LNCAP (cell line): ENCODE data around the gene ZNF787.

Source experiments
- TF ChIP-seq, protein P1 (sequence below): fragments of 450-650 bp; IDR thresholded peaks from 2 replicates; pipeline ENCODE4 v1.5.1; 2017; ENCODE audit warnings: mild to moderate bottlenecking

The ZNF787 gene

DNA sequence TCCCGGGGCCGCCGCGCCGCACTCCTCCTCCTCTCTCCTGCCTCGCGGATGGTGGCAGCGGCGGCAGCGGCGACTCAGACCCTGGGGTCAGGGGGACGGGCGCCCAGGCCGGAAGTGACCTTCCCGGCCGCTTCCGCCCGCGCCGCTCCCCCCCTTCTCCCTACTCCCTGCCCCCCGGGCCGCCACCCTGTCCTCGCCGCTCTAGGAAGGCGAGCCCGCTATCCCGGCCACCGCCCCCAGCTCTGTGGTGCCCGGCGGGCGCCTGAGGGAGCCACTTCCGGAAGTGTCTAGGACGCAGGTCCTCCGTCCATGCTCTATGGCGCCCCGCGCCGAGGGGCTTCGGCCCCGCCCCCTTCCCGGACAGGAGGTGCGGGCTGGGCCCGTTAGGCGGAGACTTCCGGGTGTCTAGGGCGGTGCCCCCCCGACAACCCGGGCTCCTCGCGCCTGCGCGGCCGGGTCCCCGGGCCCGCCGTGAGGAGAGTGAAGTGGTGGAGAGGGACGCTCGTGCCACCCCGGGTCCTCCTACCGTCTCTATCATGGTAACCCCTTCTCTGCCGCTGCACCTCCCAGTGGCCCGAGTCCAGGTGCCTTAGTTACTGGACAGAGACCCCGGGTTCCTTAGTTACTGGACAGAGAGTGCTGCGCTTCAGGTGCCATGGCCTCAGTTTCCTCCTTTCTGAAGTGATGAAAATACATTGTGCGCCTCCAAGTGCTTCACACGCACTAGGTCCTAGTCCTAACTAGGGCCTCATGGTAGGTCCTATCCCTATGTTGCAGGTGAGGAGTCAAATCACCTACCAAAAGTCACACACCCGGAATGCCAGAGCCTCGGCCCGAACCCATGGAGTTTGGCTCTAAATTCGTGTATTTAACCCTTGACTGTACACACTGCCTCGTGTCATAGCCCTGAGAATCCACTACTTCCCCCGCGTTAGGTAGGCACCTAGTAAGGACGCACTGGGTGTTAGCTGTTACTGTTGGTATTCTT lies at the start of gene ZNF787:
Gene ZNF787 (minus strand): TSS at position 116 of the 988 bp plus-strand sequence. CDS start 18,078 bp downstream, outside the sequence.
- TF ChIP-seq, protein P1, sequence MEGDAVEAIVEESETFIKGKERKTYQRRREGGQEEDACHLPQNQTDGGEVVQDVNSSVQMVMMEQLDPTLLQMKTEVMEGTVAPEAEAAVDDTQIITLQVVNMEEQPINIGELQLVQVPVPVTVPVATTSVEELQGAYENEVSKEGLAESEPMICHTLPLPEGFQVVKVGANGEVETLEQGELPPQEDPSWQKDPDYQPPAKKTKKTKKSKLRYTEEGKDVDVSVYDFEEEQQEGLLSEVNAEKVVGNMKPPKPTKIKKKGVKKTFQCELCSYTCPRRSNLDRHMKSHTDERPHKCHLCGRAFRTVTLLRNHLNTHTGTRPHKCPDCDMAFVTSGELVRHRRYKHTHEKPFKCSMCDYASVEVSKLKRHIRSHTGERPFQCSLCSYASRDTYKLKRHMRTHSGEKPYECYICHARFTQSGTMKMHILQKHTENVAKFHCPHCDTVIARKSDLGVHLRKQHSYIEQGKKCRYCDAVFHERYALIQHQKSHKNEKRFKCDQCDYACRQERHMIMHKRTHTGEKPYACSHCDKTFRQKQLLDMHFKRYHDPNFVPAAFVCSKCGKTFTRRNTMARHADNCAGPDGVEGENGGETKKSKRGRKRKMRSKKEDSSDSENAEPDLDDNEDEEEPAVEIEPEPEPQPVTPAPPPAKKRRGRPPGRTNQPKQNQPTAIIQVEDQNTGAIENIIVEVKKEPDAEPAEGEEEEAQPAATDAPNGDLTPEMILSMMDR = no peak

DNA sequence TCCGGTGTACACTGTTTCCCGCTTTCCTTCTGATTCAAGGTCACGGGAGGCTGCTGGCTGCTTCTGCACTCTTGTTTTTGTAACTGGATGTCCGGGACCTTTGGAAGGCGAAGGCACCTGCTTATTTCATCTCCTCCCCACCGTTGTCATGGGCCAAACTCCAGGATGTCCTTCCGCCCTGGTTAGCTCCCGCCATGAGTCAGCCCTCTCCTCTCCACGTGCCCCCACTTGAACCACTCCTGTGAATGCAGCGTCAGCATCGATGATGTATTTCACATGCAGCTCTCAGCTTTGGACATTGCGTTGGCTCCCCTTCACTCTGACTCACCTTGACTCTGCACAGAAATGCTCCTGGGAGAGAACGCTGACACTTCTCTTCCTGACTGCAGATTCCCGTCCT lies 49.2 kb upstream of the ZNF787 start:
- TF ChIP-seq, protein P1 = no peak

DNA sequence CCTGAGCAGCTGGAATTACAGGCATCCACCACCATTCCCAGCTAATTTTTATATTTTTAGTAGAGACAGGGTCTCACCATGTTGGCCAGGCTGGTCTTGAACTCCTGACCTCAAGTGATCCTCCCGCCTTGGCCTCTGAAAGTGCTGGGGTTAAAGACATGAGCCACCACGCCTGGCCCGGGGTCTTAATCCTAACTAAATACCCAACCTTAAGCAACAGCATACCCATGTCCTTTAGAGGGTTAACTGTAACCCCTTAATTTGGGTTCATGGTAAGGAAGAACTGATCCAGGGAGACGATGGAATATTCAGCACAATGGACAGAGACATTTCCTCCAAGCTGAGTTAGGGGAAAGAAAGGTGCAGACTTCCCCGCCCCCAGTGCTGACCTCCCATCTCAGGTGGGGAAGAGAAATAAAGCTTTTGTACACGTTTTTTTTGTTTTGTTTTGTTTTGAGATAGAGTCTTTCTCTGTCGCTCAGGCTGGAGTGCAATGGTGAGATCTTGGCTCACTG lies 46.0 kb upstream of the ZNF787 start:
- TF ChIP-seq, protein P1 = no peak

DNA sequence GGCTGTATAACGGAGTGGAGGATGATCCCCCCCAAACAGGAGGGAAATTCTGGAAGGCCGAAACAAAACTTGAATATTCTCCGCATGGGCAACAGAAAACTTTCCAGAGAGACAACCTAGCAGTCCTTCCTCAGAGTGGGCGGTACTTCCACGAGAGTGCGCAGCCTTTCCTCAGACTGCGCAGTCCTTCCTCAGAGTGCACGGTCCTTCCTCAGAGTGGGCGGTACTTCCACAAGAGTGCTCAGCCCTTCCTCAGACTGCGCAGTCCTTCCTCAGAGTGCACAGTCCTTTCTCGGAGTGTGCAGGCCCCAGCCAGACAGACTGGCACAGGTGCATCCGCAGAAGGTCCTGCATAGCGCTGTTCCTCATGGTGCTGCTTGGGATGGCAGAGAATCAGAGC lies 42.0 kb upstream of the ZNF787 start:
- TF ChIP-seq, protein P1 = no peak

DNA sequence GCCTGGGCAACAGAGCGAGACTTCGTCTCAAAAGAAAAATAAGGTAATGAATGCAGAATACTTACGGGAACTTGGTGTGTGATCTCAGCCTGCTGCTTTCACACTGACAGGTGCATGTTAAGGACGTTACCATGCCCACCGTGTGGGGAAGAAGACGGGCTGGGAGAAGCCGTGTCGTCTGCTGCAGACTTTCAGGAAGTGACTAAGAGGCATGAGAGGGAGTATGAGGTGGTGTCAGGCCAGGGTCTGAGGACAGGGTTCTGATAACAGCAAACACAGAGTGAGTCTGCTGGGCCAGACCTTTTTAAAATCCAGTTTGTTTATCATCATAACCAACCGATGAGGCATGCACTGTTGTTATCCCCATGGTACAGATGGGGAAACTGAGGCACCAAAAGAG lies 41.2 kb upstream of the ZNF787 start:
- TF ChIP-seq, protein P1 = no peak

DNA sequence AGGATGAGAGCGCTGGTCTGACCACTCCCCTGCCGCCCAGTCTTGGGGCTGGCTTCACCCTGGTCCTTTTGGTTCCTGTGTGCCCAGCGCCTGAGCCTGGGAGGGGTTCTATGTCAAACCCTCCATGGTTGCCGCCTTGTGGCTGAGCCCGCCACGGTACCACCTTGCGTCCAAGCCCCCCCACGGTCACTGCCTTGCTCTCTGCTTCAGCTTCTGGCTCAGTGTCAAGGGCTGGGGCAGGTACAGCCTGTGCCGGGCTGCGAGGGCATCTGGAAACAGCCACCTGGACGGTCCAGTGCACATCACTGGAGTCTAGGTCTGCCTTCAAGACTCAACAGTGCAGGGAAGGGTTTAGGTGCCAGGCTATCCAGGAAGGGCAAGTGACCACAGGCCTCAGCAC lies 40.4 kb upstream of the ZNF787 start:
- TF ChIP-seq, protein P1 = no peak

DNA sequence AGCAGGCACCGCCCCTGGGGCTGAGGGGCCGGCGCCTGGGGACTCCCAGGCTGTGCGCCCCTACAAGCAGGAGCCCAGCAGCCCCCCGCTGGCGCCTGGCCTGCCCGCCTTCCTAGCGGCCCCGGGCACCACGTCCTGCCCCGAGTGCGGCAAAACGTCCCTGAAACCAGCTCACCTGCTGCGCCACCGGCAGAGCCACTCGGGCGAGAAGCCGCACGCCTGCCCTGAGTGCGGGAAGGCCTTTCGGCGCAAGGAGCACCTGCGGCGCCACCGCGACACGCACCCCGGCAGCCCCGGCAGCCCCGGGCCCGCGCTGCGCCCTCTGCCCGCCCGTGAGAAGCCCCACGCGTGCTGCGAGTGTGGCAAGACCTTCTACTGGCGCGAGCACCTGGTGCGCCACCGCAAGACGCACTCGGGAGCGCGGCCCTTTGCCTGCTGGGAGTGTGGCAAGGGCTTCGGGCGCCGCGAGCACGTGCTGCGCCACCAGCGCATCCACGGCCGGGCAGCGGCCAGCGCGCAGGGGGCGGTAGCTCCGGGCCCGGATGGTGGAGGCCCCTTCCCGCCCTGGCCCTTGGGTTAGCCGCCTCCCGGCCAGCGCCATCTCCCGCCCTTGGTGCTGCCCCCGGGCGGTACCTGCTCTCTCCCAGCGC lies 38.7 kb upstream of the ZNF787 start:
- TF ChIP-seq, protein P1 = no peak
